Upper lobe of left lung (tissue), 4 donors: ENCODE data around the gene SLAIN1.

Source experiments
- CTCF ChIP-seq, 6 experiments: fragments of 450-650 bp in 4 of 6; fragments of 200-600 bp in 2 of 6; sonication (generic) in 2 of 6; IDR thresholded peaks; one replicate each; pipeline ENCODE4 v1.5.1; 2016 to 2019; ENCODE audit warnings: antibody characterized with exemption in 6 of 6
- EP300 ChIP-seq, 4 donors: sonication (generic); formaldehyde crosslinking; IDR thresholded peaks; one replicate each; pipeline ENCODE4 v1.5.1; 2017; ENCODE audit warnings: antibody characterized with exemption in 4 of 4, control low read depth in 2 of 4

GRCh38 chr13:77702366-77702765, 4.9 kb downstream of the SLAIN1 start:
- TF ChIP-seq EP300 (IDR thresholded peaks at IDR 0.05) (peak in 1 of 4 donors; percentile 36), CTCF (IDR thresholded peaks at IDR 0.05) (no peak)
